Uterus (tissue), 2 donors: ENCODE measurements around the gene GRIN3A.

Experiments
- POLR2A ChIP-seq, 2 donors: fragments of 450-650 bp; IDR thresholded peaks; one replicate each; pipeline ENCODE4 v1.6.1; 2016; ENCODE audit warnings: antibody characterized with exemption in 2 of 2, mild to moderate bottlenecking in 1 of 2, moderate library complexity in 1 of 2
- TF ChIP-seq, protein P1 (sequence below), 4 experiments: fragments of 200-600 bp in 2 of 4; fragments of 450-650 bp in 2 of 4; sonication (generic) in 2 of 4; IDR thresholded peaks; one replicate each; pipeline ENCODE4 v1.5.1; 2016 to 2019; ENCODE audit warnings: antibody characterized with exemption in 4 of 4, mild to moderate bottlenecking in 2 of 4, moderate library complexity in 1 of 4

DNA sequence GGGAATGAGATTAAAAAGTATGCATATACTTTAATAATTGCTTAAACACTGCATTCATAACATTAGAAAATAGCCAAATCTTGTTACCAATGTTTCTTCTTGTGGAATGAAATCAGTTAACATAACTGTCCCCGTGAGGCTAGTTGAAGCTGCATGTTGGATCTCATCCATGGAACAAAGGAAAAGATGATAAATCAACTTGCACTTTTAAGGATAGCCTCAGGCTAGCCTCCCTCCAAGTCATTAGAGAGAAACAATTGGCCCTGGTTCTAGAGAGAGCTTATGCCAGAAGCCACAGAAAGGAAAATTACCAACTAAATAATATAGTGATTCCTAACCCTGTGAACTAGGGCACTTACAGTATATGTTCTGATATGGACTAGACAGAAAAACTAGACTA lies 66.9 kb downstream of the GRIN3A start:
- TF ChIP-seq, protein P1, sequence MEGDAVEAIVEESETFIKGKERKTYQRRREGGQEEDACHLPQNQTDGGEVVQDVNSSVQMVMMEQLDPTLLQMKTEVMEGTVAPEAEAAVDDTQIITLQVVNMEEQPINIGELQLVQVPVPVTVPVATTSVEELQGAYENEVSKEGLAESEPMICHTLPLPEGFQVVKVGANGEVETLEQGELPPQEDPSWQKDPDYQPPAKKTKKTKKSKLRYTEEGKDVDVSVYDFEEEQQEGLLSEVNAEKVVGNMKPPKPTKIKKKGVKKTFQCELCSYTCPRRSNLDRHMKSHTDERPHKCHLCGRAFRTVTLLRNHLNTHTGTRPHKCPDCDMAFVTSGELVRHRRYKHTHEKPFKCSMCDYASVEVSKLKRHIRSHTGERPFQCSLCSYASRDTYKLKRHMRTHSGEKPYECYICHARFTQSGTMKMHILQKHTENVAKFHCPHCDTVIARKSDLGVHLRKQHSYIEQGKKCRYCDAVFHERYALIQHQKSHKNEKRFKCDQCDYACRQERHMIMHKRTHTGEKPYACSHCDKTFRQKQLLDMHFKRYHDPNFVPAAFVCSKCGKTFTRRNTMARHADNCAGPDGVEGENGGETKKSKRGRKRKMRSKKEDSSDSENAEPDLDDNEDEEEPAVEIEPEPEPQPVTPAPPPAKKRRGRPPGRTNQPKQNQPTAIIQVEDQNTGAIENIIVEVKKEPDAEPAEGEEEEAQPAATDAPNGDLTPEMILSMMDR (IDR thresholded peaks at IDR 0.05), result no peak
- no peak for TF ChIP-seq POLR2A (IDR thresholded peaks at IDR 0.05)
